ENCODE data around the gene ACSM6.
"Not testable (repeated sequence)": the region's sequence is repeated elsewhere in the genome, so short reads cannot be mapped to it uniquely, and the experiment has no call there.

The ACSM6 gene, protein sequence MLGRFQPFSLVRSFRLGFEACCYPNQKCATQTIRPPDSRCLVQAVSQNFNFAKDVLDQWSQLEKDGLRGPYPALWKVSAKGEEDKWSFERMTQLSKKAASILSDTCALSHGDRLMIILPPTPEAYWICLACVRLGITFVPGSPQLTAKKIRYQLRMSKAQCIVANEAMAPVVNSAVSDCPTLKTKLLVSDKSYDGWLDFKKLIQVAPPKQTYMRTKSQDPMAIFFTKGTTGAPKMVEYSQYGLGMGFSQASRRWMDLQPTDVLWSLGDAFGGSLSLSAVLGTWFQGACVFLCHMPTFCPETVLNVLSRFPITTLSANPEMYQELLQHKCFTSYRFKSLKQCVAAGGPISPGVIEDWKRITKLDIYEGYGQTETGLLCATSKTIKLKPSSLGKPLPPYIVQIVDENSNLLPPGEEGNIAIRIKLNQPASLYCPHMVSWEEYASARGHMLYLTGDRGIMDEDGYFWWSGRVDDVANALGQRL

GRCh38 chr10:95193944-95194343, at the start of gene ACSM6:
Gene ACSM6, plus strand, starts transcription at chr10:95194238. Its CDS starts 248 bp downstream, at chr10:95194486.
- no peak for DNase-seq (ENCODE audit: low read depth)

DNA sequence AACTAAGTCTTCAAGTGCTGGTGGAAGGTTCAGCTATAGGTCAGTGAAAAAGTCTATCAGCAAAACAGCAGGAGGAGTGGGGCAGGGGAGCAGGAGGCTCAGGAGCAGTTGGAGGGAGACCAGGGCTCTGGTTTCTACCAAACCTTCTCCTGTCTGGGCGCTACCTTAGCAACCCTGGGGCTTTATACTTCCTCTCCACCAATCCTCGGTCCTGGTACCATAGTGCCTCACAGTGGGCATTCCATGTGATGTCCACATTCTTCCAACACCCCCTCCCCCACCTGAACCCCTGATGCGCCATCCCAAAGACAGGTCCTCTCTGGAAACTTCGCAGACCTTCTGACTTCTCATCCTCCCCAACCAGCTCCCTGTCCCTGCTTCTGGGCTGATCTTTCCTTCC, 25.3 kb upstream of the ACSM6 start:
- no peak for DNase-seq (ENCODE audit: low read depth)

- no peak for DNase-seq (ENCODE audit: low read depth)
Measured at GRCh38 chr10:95169522-95169921, 24.5 kb upstream of the ACSM6 start.

DNA sequence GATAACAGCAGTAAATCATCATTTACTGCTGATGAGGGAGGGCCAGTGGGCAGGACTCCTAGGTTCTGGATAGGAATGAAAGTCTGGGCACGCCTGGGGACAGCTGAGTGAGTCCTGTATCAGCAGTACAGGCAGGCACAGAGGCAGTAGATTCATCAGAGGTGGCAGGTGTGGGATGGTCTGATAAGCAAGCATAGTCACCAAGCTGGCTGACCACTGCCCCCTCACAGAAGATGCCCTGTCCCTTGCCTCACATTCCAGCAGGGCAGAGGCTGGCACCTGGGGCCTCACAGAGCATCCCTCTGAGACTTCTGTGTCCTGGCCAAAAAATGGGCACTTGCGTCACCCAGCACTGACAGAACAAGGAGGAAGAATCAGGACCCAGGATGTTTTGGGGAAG, 23.2 kb upstream of the ACSM6 start:
- DNase-seq (ENCODE audit: low read depth) = no peak

- no peak for DNase-seq (ENCODE audit: low read depth)
Measured at GRCh38 chr10:95171336-95171735, 22.7 kb upstream of the ACSM6 start.

GRCh38 chr10:95172851-95173250, 21.2 kb upstream of the ACSM6 start:
- DNase-seq (ENCODE audit: low read depth) = no peak

DNA sequence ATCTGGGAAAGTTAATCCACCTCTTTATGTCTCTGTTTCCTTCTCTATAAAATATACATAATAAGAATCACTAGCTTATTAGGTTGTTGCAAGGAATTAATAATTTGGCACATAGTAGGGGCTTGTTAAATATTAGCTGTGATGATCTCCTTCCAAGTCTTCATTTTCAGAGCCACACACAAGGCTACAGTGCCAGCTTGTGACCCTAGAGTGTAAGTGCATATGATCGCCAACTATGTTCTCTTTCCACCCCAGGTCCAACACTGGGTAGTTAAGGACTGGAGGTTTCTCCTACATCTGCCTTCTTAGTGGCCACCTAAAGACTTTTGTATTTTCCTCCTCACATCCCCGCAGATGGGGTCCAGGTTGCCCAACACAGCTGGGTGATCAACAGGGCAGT, 17.9 kb upstream of the ACSM6 start:
- no peak for DNase-seq (ENCODE audit: low read depth)

DNA sequence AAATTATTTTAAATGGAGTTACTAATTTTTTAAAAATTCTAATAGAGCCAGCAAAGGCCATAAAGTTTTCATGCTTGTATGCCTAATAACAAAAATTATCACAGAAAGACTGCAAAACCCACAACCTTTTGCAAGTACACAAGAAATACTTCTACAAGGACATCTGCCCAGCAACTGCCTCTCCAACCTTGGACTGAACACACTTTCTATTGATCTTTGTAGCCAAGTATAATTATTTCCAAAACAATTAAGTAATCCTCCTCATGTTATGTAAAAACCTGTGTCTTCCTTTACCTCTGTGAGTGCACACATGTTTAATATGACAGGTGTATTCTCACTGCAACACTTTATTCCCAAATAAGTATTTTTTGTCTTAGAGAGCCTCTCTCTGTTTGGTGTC, 16.6 kb upstream of the ACSM6 start:
- DNase-seq (ENCODE audit: low read depth) = no peak

GRCh38 chr10:95178266-95178665, 15.8 kb upstream of the ACSM6 start:
- no peak for DNase-seq (ENCODE audit: low read depth)

DNA sequence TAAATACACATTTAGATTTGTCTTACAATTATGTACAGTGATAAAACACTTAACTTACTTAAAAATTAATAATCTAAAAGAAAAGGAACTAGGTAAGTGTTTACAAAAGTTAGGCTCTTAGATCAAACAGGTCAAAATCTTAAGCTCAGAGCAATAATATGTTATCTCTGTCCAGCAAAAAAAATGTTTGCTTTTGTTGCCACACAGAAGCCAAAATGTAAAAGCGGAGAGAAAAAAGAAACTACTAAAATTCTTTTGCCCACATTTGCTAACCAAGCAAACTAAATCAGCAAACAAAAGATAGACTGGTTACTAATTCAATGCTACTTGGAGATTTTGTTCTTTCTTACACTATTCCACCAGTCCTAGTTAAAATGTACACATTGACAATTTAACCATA, 15.2 kb upstream of the ACSM6 start:
- no peak for DNase-seq (ENCODE audit: low read depth)

DNA sequence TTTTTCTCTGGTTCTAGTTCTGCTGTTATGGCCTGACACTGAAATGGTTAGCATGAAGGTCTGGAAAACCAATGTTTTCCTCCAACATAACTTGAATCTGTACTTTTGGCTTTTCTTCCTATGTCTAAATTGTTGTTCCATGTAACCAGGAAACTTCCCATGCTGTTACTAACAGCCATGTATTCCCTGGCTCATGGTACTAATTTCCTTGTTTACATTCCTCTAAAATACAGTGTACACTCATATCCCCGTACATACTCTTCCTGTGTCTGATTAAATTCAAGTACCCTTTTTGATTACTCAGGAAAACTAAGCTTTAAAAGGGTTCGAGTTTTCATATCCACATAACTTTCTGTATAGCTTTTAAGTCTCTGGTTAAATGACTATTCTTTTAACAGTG, 12.3 kb upstream of the ACSM6 start:
- DNase-seq (ENCODE audit: low read depth) = peak; percentile 25

- DNase-seq (ENCODE audit: low read depth) = peak; percentile 8
Measured at GRCh38 chr10:95183271-95184230, 10.5 kb upstream of the ACSM6 start.

DNA sequence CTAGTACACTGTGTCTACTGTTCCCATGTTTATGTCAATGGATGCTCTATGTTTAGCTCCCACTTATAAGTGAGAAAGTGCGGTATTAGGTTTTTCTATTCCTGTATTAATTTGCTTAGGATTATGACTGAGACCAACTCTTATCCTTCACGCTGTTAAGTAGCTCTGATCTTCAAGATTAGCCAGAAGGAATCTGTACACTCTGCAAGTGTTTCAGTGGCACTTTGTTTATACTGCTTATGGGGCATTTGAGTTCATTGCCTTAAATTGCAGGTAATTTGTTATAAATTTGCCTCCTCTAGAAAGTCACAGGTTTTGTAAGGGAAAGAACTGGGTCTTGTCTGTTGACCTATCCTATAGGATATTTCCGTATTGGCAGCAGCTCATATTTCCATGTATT, 6.4 kb upstream of the ACSM6 start:
- DNase-seq (ENCODE audit: low read depth) = no peak

- DNase-seq (ENCODE audit: low read depth) = no peak
Measured at GRCh38 chr10:95188593-95188992, 5.4 kb upstream of the ACSM6 start.

DNA sequence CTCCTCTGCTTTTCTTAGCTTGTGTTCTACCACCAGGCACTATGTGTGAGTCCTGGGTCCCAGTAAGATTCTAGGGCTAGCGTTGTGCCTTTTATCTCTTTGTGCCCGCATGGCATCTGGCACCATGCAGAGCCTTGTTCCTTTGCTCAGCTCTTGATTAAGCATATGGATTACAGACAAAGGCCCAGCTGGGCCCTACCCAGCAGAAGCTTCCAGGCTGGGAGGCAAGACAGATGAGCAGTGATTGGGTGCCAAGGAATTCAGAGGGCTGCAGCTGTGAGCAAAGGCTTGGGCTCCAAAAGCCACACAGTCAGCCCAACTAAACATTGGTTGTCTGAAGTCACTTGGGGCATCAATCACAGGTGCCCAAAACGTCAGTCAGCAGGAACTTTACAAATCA, 2.0 kb downstream of the ACSM6 start:
- DNase-seq (ENCODE audit: low read depth) = no peak

GRCh38 chr10:95201736-95202135, 7.7 kb downstream of the ACSM6 start:
- no peak for DNase-seq (ENCODE audit: low read depth)

DNA sequence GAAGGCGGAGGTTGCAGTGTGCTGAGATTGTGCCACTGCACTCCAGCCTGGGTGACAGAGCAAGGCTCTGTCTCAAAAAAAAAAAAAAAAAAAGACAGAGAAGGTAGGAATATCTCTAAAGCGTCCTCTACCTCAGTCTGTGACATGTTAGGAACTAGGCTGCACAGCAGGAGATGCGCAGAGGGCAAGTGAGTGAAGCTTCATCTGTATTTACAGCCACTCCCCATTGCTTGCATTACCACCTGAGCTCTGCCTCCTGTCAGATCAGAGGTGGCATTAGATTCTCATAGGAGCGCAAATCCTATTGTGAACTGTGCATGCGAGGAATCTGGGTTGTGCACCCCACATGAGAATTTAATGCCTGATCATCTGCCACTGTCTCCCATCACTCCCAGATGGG, 8.8 kb downstream of the ACSM6 start:
- not testable (repeated sequence) for DNase-seq (ENCODE audit: low read depth)

GRCh38 chr10:95208702-95209391, 14.8 kb downstream of the ACSM6 start:
- DNase-seq (ENCODE audit: low read depth) = no peak

DNA sequence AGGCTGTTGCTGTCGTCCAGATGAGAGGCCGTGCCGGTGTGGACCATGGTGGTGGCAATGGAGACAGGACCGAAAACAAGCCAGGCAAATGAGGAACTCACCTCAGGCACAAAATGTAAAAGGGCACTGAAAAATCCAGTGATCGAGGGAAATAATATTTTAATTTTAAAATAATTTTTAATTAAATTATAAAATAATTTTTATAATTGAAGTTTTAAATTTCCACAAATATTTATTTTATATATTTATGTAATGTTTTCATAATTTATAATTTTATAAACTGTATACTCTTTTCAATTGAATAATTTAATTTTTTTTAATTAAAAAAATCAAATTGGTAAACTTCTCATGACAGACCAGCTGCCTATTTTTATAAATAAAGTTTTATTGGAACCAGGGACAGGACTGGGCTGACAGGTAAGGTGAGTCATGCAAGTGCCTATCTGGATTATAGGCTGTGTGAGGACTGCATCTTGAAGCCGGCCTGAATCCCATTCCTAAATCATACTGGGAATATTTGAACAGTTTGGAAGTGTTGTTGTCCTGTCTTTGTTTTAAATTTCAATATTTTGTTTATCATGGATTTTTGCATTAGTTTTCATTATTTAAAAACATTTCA, 15.6 kb downstream of the ACSM6 start:
- no peak for DNase-seq (ENCODE audit: low read depth)

DNA sequence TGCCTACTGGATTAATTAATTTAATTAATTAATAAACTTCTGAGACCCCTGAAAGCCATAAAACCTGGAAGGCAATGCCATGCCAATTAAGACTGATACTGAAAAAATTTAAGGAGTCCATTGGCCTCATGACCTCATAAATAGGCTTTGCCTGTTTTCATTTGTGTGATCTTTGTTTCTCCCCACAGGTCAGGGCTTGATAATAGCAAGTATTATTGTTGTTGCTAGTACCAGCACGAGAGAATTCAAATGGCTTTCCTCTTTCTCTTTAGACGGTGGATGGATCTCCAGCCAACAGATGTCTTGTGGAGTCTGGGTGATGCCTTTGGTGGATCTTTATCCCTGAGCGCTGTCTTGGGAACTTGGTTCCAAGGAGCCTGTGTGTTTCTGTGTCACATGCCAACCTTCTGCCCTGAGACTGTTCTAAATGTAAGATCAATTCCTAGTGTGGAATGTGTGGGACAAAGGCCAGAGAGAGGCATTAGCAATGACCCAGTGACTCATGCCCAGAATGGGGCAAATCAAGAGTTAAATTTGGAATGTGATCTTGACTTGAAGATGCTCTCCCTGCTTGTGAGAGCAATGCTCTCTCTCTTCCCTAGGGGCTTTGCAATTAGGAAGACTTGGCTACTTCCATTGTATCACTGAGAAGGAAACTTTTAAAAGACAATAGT, 17.7 kb downstream of the ACSM6 start:
- no peak for DNase-seq (ENCODE audit: low read depth)

DNA sequence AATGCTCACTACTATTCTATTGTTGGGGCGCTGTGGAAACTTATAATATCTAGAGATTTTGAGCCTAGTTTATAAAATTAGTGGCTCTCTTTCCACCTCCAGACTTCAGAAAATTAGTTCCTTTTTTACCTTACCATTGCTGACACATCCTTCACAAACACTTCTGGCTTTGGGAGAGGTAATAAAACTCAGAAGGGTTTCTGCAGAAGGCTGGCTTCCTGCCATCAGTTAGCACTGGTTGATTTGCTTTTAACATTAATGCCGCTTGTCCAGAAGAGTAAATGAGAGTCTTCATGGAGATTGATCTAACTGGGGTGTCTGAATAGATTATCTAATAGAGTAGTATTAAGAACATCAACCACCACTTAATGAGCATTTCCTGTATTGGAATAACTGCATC, 20.3 kb downstream of the ACSM6 start:
- DNase-seq (ENCODE audit: low read depth) = no peak
